Coronary artery (tissue), 2 donors: Measurements from ENCODE around the gene C16orf74.

Experiments
- DNase-seq: peaks from one replicate; pipeline ENCODE4 v3.0.0-alpha.2; 2017; ENCODE audit warnings: low spot score
- H3K27ac ChIP-seq, 2 donors: fragments of 200-600 bp; sonication (generic); one replicate each; pipeline ENCODE4 v1.5.1; 2016 to 2019
- H3K4me3 ChIP-seq: fragments of 200-600 bp; sonication (generic); 2 replicates; pipeline ENCODE4 v1.5.1; 2016; ENCODE audit warnings: mild to moderate bottlenecking, moderate library complexity
- CTCF ChIP-seq: fragments of 200-600 bp; sonication (generic); IDR thresholded peaks from one replicate; pipeline ENCODE4 v1.5.1; 2019; ENCODE audit warnings: antibody characterized with exemption

C16orf74 gene

GRCh38 chr16:85755929-85756768, 5.3 kb upstream of the C16orf74 start:
- Histone ChIP-seq H3K27ac (no peak overlapping the region), H3K4me3 (no peak overlapping the region)
- no peak for TF ChIP-seq CTCF
- DNase-seq, result no peak

GRCh38 chr16:85754413-85754812, 3.5 kb upstream of the C16orf74 start:
- Histone ChIP-seq H3K27ac (no peak overlapping the region), H3K4me3 (no peak overlapping the region)
- no peak for TF ChIP-seq CTCF
- no peak for DNase-seq

- DNase-seq, result no peak
- Histone ChIP-seq H3K4me3 (no peak overlapping the region), H3K27ac (no peak overlapping the region)
- no peak for TF ChIP-seq CTCF
Observed at GRCh38 chr16:85753976-85754375, 3.1 kb upstream of the C16orf74 start.

- no peak for DNase-seq
- no peak overlapping the region for H3K4me3 ChIP-seq
- TF ChIP-seq CTCF, result no peak
- no peak overlapping the region for H3K27ac ChIP-seq
Observed at GRCh38 chr16:85753559-85753958, 2.7 kb upstream of the C16orf74 start.

- no peak for TF ChIP-seq CTCF
Observed at GRCh38 chr16:85752511-85753420, 1.9 kb upstream of the C16orf74 start.

GRCh38 chr16:85751698-85752501, 1.0 kb upstream of the C16orf74 start:
- H3K27ac ChIP-seq, result no peak overlapping the region
- DNase-seq, result no peak
- TF ChIP-seq CTCF, result no peak
- H3K4me3 ChIP-seq, result no peak overlapping the region

More at GRCh38 chr16:85752511-85753420, 1.9 kb upstream of the C16orf74 start:
- no peak overlapping the region for H3K4me3 ChIP-seq
- DNase-seq, result no peak
- H3K27ac ChIP-seq, result no peak overlapping the region
